Stimulated activated CD4-positive, alpha-beta T cell treated with anti-CD3 and anti-CD28 coated beads, Interleukin-4, amount 100 ng/mL, for 48 hours (primary cell): ENCODE results near the gene MCM9.
"Not testable (repeated sequence)": the region's sequence is repeated elsewhere in the genome, so short reads cannot be mapped to it uniquely, and the experiment has no call there.

Experiments
- DNase-seq, 2 donors: peaks; one replicate each; pipeline ENCODE4 v3.0.0-alpha.2; 2020; ENCODE audit warnings: low read depth in 2 of 2

MCM9 gene

GRCh38 chr6:118770112-118770788, 164.7 kb downstream of the MCM9 start:
- no peak for DNase-seq

- DNase-seq = no peak
Measured at GRCh38 chr6:118768904-118769325, 166.0 kb downstream of the MCM9 start.

- DNase-seq = no peak
Measured at GRCh38 chr6:118768441-118768840, 166.5 kb downstream of the MCM9 start.

- not testable (repeated sequence) for DNase-seq
Measured at GRCh38 chr6:118765316-118765715, 169.6 kb downstream of the MCM9 start.

- DNase-seq = no peak
Measured at GRCh38 chr6:118764766-118765165, 170.2 kb downstream of the MCM9 start.
